GM12872 (cell line): ENCODE results near the gene TNP2.
A peak's percentile ranks its signal among the peaks of the same experiment; 100 is the strongest.

ENCODE experiments used
- TF ChIP-seq, protein P1 (sequence below): IDR thresholded peaks from 3 replicates; pipeline ENCODE4 v1.5.1; 2011; ENCODE audit warnings: low read depth, mild to moderate bottlenecking, low read length, moderate library complexity; ENCODE audit not compliant: insufficient read depth

The TNP2 gene

DNA sequence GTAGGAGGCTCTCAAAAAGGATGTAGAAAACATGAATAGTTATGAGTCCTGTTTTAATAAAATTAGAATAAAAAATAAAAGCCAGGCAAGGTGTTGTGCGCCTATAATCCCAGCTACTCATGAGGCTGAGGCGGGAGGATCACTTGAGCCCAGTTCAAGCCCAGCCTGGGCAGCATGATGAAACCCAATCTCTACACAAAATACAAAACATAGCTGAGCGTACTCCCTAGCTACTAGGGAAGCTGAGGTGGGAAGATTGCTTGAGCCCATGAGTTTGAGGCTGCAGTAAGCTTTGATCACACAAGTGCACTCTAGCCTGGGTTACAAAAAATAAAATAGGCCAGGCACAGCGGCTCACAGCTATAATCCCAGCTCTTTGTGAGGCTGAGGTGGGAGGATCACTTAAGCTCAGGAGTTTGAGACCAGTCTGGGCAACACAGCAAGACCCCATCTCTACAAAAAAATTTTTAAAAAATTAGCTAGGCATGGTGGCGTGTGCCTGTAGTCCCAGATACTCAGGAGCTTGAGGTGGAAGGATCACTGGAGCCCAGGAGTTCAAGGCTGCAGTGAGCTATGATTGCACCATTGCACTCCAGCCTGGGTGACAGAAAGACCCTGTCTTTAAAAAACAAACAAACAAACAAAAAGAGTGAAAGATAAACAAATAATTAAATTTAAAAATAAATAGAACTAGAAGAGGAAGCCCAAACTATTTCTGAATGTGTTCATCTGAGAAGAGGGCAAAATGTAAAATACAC is 29.2 kb upstream of the TNP2 start:
- TF ChIP-seq, protein P1, sequence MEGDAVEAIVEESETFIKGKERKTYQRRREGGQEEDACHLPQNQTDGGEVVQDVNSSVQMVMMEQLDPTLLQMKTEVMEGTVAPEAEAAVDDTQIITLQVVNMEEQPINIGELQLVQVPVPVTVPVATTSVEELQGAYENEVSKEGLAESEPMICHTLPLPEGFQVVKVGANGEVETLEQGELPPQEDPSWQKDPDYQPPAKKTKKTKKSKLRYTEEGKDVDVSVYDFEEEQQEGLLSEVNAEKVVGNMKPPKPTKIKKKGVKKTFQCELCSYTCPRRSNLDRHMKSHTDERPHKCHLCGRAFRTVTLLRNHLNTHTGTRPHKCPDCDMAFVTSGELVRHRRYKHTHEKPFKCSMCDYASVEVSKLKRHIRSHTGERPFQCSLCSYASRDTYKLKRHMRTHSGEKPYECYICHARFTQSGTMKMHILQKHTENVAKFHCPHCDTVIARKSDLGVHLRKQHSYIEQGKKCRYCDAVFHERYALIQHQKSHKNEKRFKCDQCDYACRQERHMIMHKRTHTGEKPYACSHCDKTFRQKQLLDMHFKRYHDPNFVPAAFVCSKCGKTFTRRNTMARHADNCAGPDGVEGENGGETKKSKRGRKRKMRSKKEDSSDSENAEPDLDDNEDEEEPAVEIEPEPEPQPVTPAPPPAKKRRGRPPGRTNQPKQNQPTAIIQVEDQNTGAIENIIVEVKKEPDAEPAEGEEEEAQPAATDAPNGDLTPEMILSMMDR = no peak

DNA sequence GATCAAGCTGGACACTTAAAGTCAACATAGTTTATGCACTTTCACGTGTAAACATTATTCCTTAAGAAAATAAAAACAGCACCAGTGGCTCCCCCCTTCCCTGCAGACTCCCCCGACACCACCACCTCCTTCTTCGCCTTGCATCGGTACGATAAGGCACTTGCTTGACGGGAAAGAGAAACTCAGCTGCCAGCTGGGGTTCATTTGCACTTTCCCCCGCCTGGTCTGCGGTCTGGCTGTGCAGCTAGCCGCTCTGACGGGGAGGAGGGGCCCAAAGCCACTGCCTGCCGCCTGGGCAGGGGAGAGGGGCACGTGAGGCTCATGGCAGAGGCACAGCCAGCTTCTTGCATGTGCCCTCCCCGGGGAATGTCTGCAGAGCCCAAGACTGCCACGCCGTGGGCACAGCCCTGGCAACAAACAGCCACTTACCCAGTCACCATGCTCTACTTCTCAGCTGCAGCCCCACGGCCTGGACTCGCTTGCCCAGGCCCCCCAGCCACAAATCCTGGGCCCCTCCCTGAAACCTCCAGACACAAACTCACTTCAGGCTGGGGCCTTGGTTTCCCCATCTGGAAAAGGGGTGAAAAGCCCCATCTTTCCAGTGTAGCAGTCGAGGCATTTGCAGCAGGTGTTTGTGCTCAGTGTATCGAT is 28.5 kb upstream of the TNP2 start:
- TF ChIP-seq, protein P1 = peak; percentile 33; the same call in 1 of the 3 replicates

DNA sequence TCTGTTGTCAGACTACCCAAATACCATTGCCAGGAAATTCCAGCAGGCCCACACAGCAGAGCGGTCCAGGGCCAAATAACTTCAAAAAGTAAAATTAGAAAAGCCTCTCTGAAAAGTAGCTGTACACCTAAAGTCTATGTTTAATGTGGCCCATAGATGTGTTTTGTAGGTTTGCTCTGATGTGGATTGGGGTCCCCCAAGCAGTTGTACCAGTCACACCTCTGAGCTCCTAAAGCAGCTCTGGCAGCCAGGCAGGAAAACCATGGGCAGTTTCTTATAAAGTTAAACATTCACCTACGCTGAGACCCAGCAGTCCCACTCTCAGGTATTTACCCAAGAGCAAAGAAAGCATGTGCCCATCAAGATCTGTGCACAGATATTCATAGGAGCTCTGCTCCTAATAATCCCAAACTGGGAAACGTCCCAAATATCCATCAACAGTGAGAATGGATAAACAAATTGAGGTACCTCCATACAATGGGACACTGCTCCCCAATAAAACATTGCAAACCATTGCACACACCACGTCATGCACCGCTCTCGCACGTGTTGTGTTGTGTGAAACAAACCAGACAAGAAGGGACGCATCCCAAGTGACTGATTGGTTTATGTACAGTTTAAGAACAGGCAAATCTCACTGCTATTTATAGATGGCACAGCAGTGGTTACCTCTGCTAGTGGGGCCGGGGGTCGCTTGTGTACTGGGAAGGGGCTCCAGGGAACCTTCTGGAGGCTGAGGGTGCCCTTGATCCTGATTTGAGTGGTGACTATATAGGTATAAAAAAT is 27.8 kb upstream of the TNP2 start:
- TF ChIP-seq, protein P1 = no peak

DNA sequence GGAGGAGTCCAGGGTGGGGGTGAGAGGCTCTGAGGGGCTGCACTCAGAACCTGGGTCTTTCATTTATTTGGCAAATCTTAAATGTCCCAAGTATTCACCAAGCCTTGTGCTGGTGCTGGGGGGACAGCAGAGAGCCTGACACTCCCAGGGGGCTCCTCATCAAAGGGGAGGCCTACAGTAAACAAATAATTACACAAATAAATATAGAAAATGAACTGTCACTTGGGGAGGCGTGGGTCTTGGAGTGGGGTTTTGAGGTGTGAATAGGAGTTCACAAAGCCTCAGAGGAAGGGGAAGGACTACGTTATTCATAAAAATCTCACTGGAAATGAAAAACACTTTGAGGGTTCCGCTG is 27.2 kb upstream of the TNP2 start:
- TF ChIP-seq, protein P1 = no peak

DNA sequence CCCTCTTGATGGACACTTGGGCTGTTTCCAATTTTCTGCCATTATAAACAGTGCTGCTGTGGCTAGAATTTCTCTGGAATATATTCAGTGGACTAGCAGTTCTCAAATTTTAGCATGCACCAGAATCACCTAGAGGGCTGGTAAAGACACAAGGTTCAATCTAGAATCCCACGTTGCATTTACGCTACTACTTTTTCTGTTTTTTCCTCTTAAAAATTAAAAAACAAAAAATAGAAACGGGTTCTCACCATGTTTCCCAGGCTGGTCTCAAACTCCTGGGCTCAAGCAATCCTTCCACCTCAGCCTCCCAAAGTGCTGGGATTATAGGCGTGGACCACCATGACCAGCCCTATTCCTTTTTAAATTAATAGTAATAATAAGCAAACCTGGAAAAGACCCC is 26.5 kb upstream of the TNP2 start:
- TF ChIP-seq, protein P1 = no peak

DNA sequence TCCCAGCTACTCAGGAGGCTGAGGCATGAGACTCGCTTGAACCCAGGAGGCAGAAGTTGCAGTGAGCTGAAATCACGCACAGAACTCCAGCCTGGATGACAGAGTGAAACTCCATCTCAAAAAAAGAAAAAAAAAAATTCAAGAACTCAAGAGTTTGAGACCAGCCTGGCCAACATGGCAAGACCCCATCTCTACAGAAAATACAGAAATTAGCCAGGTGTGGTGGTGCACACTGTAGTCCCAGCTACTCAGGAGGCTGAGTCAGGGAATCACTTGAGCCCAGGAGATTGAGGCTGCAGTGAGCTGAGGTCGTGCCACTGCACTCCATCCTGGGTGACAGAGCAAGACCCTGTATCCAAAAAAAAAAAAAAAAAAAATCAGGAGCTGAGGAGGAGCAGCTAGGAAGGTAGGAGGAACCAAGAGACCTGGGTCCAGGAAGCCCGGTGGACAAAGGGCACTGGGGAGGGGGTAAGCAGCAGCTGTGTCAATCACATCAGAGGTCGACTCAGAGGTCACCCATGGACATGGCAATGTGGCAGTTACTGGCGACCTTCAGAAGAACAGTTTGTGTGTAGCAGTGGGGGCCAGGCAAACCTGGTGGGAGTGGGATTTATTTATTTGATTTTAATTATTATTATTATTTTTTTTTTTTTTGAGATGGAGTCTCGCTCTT is 23.1 kb upstream of the TNP2 start:
- TF ChIP-seq, protein P1 = no peak
